Nephron progenitor cell (in vitro differentiated cells): ENCODE results near the gene GUCA2A.

Source experiments
- DNase-seq: peaks from one replicate; pipeline ENCODE4 v3.0.0; 2021
- H3K27ac Mint-ChIP-seq: 2 replicates; pipeline ENCODE4 v1.8.0; 2021; ENCODE audit warnings: mild to moderate bottlenecking, moderate library complexity, mixed read lengths
- H3K27me3 Mint-ChIP-seq: 2 replicates; pipeline ENCODE4 v1.8.0; 2021; ENCODE audit warnings: mild to moderate bottlenecking, low read depth, mixed read lengths; ENCODE audit not compliant: poor library complexity
- H3K36me3 Mint-ChIP-seq: 2 replicates; pipeline ENCODE4 v1.8.0; 2021; ENCODE audit warnings: low read depth, mixed read lengths
- H3K4me1 Mint-ChIP-seq: 2 replicates; pipeline ENCODE4 v1.8.0; 2021; ENCODE audit warnings: mixed read lengths
- H3K4me3 Mint-ChIP-seq: 2 replicates; pipeline ENCODE4 v1.8.0; 2021; ENCODE audit warnings: mild to moderate bottlenecking, moderate library complexity, mixed read lengths
- H3K9me3 Mint-ChIP-seq: 2 replicates; pipeline ENCODE4 v1.8.0; 2021; ENCODE audit warnings: mild to moderate bottlenecking, moderate library complexity, mixed read lengths
- CTCF ChIP-seq: fragments of 200-600 bp; sonication (generic); IDR thresholded peaks from 2 replicates; pipeline ENCODE4 v1.5.0; 2021; ENCODE audit warnings: antibody characterized with exemption

Gene GUCA2A

DNA sequence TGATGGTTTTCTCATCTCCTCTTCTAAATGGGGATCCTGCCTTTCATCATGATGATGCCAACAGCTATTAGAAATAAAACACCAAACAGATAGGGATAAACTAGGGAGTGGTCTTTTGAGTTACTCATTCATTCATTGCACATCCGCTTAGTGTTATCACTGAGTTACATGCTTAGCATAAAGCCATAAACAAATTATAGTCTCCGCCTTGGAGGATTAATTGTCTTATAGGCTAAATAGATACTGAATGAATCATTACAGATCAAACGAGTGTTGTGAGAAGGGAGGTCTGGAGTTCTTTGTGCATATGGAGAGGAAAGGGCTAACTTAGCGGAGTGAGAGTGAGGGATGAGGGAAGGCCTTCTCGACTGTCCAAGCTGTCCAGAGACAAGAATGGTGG lies 31.2 kb downstream of the GUCA2A start:
- H3K9me3 Mint-ChIP-seq = no peaks in the 10 kb centered on the region
- DNase-seq = no peak
- no peak overlapping the region for H3K4me3 Mint-ChIP-seq
- peaks cover 7% of the 10 kb centered on the region for H3K4me1 Mint-ChIP-seq
- H3K36me3 Mint-ChIP-seq = no peaks in the 10 kb centered on the region
- TF ChIP-seq CTCF = no peak
- H3K27ac Mint-ChIP-seq = no peak overlapping the region
- peaks cover 9% of the 10 kb centered on the region for H3K27me3 Mint-ChIP-seq

GRCh38 chr1:42130061-42130660 lies 34.4 kb downstream of the GUCA2A start:
- no peak overlapping the region for H3K4me3 Mint-ChIP-seq
- no peak for TF ChIP-seq CTCF
- H3K27me3 Mint-ChIP-seq = peaks cover 16% of the 10 kb centered on the region
- no peak for DNase-seq
- H3K4me1 Mint-ChIP-seq = no peaks in the 10 kb centered on the region
- no peaks in the 10 kb centered on the region for H3K9me3 Mint-ChIP-seq
- no peaks in the 10 kb centered on the region for H3K36me3 Mint-ChIP-seq
- H3K27ac Mint-ChIP-seq = no peak overlapping the region

DNA sequence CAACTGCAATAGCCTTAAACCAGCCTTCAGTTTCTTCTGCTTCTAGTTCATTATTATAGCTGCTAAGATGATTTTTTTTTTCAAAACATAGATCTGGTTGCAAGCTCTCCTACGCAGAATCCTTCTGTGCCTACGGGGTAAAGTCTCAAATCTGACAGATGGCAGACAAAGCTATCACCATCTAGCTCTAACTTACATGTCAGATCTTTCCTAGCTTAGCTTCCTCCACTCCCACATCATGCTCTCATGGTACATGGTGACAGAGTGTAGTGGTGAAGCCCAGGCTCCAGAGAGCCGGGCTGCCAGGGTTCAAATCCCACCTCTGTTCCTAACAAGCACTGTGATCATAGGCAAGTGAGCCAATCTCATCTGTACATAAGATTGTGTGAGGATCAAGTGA lies 35.6 kb downstream of the GUCA2A start:
- no peak for DNase-seq
- peaks cover 14% of the 10 kb centered on the region for H3K27me3 Mint-ChIP-seq
- no peak for TF ChIP-seq CTCF
- H3K4me3 Mint-ChIP-seq = no peak overlapping the region
- H3K36me3 Mint-ChIP-seq = no peaks in the 10 kb centered on the region
- H3K9me3 Mint-ChIP-seq = no peaks in the 10 kb centered on the region
- H3K27ac Mint-ChIP-seq = no peak overlapping the region
- no peaks in the 10 kb centered on the region for H3K4me1 Mint-ChIP-seq

DNA sequence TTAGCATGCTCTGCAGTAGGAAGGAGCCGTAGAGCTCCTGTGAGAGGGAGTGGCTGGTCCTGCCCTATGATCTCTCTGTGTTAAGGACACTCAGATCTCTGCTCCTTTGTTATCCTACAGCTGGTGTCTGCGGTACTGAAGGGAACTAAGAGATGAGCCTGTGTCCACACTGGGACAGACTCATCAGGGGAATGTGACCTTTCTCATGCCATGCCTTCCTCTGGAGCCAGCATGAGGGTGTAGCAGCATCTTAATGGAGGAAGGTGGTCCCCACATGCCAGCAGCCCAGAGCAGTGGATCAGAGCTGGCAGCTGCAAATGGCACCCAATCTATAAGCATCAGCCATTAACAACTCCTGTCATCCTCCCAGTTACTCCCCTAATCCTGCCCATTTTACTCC lies 36.0 kb downstream of the GUCA2A start:
- no peak overlapping the region for H3K27ac Mint-ChIP-seq
- no peaks in the 10 kb centered on the region for H3K9me3 Mint-ChIP-seq
- no peaks in the 10 kb centered on the region for H3K36me3 Mint-ChIP-seq
- H3K27me3 Mint-ChIP-seq = peaks cover 16% of the 10 kb centered on the region
- H3K4me1 Mint-ChIP-seq = no peaks in the 10 kb centered on the region
- DNase-seq = no peak
- no peak overlapping the region for H3K4me3 Mint-ChIP-seq
- no peak for TF ChIP-seq CTCF

GRCh38 chr1:42127767-42128166 lies 36.8 kb downstream of the GUCA2A start:
- peaks cover 18% of the 10 kb centered on the region for H3K27me3 Mint-ChIP-seq

More at GRCh38 chr1:42127767-42128166, 36.8 kb downstream of the GUCA2A start:
- Mint-ChIP-seq H3K9me3 (no peaks in the 10 kb centered on the region), H3K4me1 (no peaks in the 10 kb centered on the region), H3K36me3 (no peaks in the 10 kb centered on the region), H3K27ac (no peak overlapping the region), H3K4me3 (no peak overlapping the region)
- no peak for TF ChIP-seq CTCF
- no peak for DNase-seq
